Esophagus squamous epithelium (tissue), 5 donors: ENCODE data around the gene LY86. TPM values are rescaled to one million over a fixed set of nuclear protein-coding genes. Genes with fewer than 3 reads are reported as not detected.
A peak's percentile ranks its signal among the peaks of the same experiment; 100 is the strongest.

Experiments
- DNase-seq: peaks from one replicate; lab custom pipeline; 2025; lab: John Stamatoyannopoulos, UW
- H3K27ac ChIP-seq, 4 donors: fragments of 200-600 bp; sonication (generic); one replicate each; pipeline ENCODE4 v1.5.1; 2016 to 2019; ENCODE audit warnings: mild to moderate bottlenecking in 1 of 4
- H3K27me3 ChIP-seq, 4 donors: fragments of 200-600 bp; sonication (generic); 1 replicate in 3 of 4; 2 replicates in 1 of 4; pipeline versions ENCODE4 v1.5.1 to v1.6.0; 2017 to 2021; ENCODE audit warnings: antibody characterized with exemption in 1 of 4
- H3K36me3 ChIP-seq, 3 donors: fragments of 200-600 bp; sonication (generic); one replicate each; pipeline ENCODE4 v1.5.1; 2016 to 2019
- H3K4me1 ChIP-seq, 3 donors: fragments of 200-600 bp; sonication (generic); one replicate each; pipeline ENCODE4 v1.5.1; 2017 to 2019
- H3K4me3 ChIP-seq, 4 donors: fragments of 200-600 bp; sonication (generic); 1 replicate in 3 of 4; 2 replicates in 1 of 4; pipeline ENCODE4 v1.5.1; 2016 to 2019; ENCODE audit warnings: mild to moderate bottlenecking in 2 of 4, moderate library complexity in 1 of 4
- H3K9me3 ChIP-seq, 3 donors: fragments of 200-600 bp; sonication (generic); one replicate each; pipeline ENCODE4 v1.5.1; 2016 to 2019
- CTCF ChIP-seq, 6 experiments: fragments of 450-650 bp in 4 of 6; fragments of 200-600 bp in 2 of 6; sonication (generic) in 2 of 6; IDR thresholded peaks; one replicate each; pipeline ENCODE4 v1.5.1; 2016 to 2019; ENCODE audit warnings: antibody characterized with exemption in 6 of 6, mild to moderate bottlenecking in 4 of 6, moderate library complexity in 4 of 6
- POLR2A ChIP-seq, 4 donors: fragments of 450-650 bp; IDR thresholded peaks; one replicate each; pipeline ENCODE4 v1.6.1; 2017; ENCODE audit warnings: antibody characterized with exemption in 4 of 4, mild to moderate bottlenecking in 4 of 4, moderate library complexity in 3 of 4
- WGBS, 2 donors: methylation state at CpG; one replicate each; pipeline ENCODE4 v1.1.5; 2018; 5-methylcytosine and 5-hydroxymethylcytosine counted together
- intact Hi-C: fragments of 100-400 bp; cut with DNase I; formaldehyde crosslinking; loops from one replicate; pipeline ENCODE4 v1.15.0; 2022
- total RNA-seq, 4 donors: library from RNA; depleted of rRNA; stranded (reverse); fragments of >200 nt; gene quantifications; one replicate each; pipeline ENCODE4 v1.1.0, GENCODE V29; 2016
- donor health status: DM: yes; HTN: yes; CAD: no.

LY86 gene
- total RNA-seq, 4 donors from 2014 or later: 2.3 TPM; not detected in 2

GRCh38 chr6:6688283-6688682 is 99.8 kb downstream of the LY86 start:
- WGBS, 2 donors: 30% methylated on average over 1 of the region's 1 CpG; no CpG with 5 or more reads in 1 of the 2 donors
- H3K27ac ChIP-seq: peak overlapping the region; percentile 77 to 88 (median 88)
- no peaks in the 10 kb centered on the region for H3K27me3 ChIP-seq
- TF ChIP-seq CTCF (IDR thresholded peaks at IDR 0.05): no peak
- H3K36me3 ChIP-seq: no peaks in the 10 kb centered on the region
- H3K9me3 ChIP-seq: peaks cover 0 to 4% (median 3%) of the 10 kb centered on the region in 3 donors
- intact Hi-C loops: loop anchor here (10.0 kb wide), 1 partner anchor 557 kb away; no protein-coding TSS in a partner anchor
- no peak for DNase-seq
- no peak overlapping the region for H3K4me3 ChIP-seq
- H3K4me1 ChIP-seq: peaks cover 30 to 52% (median 45%) of the 10 kb centered on the region in 3 donors

- H3K4me1 ChIP-seq: peaks cover 31 to 54% (median 45%) of the 10 kb centered on the region in 3 donors
- no peak for DNase-seq
Observed at GRCh38 chr6:6688951-6689350, 100.4 kb downstream of the LY86 start.

DNA sequence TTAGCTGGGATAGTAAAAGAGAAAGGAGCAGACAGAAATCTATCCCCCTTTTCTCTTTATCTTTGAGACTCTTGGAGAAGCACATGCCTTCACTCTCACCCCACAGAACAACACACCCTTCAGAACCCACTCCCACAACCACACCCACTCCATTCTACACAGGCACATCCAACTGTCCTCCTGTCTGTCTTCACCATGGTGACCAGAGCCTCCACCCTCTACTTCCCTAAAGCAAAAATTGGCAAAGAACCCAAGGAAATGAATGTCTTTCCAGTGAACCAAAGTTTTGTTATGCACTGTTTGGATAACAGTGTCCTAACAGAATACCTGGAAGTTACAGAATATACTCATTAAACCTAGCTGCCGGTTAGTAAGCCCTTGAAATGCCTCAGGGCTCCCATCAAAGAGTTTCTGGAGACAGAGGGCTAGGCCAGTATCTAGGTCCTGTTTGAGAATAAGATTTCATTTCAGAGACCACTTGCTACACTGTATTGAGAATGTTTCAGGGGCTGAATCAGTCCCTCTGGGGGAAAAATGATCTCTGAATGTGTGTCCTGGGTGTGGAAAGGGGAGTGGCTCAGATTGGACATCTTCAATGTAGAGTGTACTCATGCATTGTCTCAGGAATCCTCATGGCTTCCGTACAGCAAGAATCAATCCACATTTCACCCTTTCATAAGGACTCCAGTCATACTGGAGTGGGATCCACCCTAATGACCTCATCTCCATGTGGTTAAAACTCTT is 101.1 kb downstream of the LY86 start:
- WGBS, 2 donors: 27 to 35% methylated on average over 2 of the region's 2 CpGs
- no peak overlapping the region for H3K4me3 ChIP-seq
- H3K4me1 ChIP-seq: peaks cover 37 to 61% (median 49%) of the 10 kb centered on the region in 3 donors
- TF ChIP-seq CTCF (IDR thresholded peaks at IDR 0.05): no peak
- TF ChIP-seq POLR2A (IDR thresholded peaks at IDR 0.05): no peak
- no peaks in the 10 kb centered on the region for H3K27me3 ChIP-seq
- H3K36me3 ChIP-seq: no peaks in the 10 kb centered on the region
- H3K9me3 ChIP-seq: peaks cover 0 to 4% (median 3%) of the 10 kb centered on the region in 3 donors
- peak overlapping the region; percentile 76 to 88 (median 88) for H3K27ac ChIP-seq
- intact Hi-C loops: loop anchor here (10.0 kb wide), 1 partner anchor 555 kb away; no protein-coding TSS in a partner anchor
- no peak for DNase-seq

More at GRCh38 chr6:6688951-6689350, 100.4 kb downstream of the LY86 start:
- intact Hi-C loops: loop anchor here (10.0 kb wide), 1 partner anchor 556 kb away; no protein-coding TSS in a partner anchor
- H3K9me3 ChIP-seq: peaks cover 0 to 4% (median 3%) of the 10 kb centered on the region in 3 donors
- H3K27ac ChIP-seq: peak overlapping the region; percentile 76 to 88 (median 88)
- H3K4me3 ChIP-seq: no peak overlapping the region
- 12 to 38% methylated on average over 1 of the region's 1 CpG for WGBS, 2 donors
- no peaks in the 10 kb centered on the region for H3K27me3 ChIP-seq
- H3K36me3 ChIP-seq: no peaks in the 10 kb centered on the region
- TF ChIP-seq CTCF (IDR thresholded peaks at IDR 0.05) (no peak), POLR2A (IDR thresholded peaks at IDR 0.05) (no peak)

DNA sequence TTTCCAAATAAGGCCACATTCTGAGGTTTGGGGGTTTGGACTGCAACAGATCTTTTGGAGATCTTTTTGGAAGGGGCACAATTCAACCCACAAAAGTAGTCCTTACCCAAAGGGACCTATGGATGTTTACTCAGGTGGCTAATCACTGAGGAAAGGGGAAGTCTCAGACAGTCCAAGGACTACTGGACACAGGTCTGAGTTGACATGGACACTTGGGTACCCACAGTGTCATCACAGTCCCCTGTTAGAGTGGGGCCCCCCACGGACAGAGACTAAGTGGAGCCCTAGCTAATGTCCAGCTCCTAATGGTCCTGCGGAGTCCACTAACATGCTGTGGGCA is 101.6 kb downstream of the LY86 start:
- WGBS, 2 donors: 100% methylated on average over 1 of the region's 2 CpGs; no CpG with 5 or more reads in 1 of the 2 donors
- Histone ChIP-seq H3K36me3 (no peaks in the 10 kb centered on the region), H3K9me3 (peaks cover 0 to 4% (median 3%) of the 10 kb centered on the region in 3 donors), H3K4me1 (peaks cover 43 to 66% (median 54%) of the 10 kb centered on the region in 3 donors), H3K27me3 (no peaks in the 10 kb centered on the region), H3K27ac (peak overlapping the region; percentile 76 to 88 (median 88)), H3K4me3 (no peak overlapping the region)
- DNase-seq: no peak
- TF ChIP-seq CTCF (IDR thresholded peaks at IDR 0.05): no peak
- no peak for TF ChIP-seq POLR2A (IDR thresholded peaks at IDR 0.05)
- intact Hi-C loops: no loop called here

- no peak for DNase-seq
- WGBS, 2 donors: 16 to 17% methylated on average over 4 to 6 of the region's 6 CpGs
Observed at GRCh38 chr6:6694368-6694780, 105.9 kb downstream of the LY86 start.

More at GRCh38 chr6:6694368-6694780, 105.9 kb downstream of the LY86 start:
- Histone ChIP-seq H3K9me3 (peaks cover 0 to 4% (median 3%) of the 10 kb centered on the region in 3 donors), H3K4me1 (peaks cover 40 to 67% (median 56%) of the 10 kb centered on the region in 3 donors), H3K27me3 (no peaks in the 10 kb centered on the region), H3K27ac (peak overlapping the region; percentile 91 to 93 (median 92)), H3K36me3 (no peaks in the 10 kb centered on the region), H3K4me3 (peak overlapping the region in 1 of 4 donors; percentile 45)
- intact Hi-C loops: no loop called here
- no peak for TF ChIP-seq POLR2A (IDR thresholded peaks at IDR 0.05)
- peak in 4 of 6 experiments; percentile 30 to 66 (median 49) for TF ChIP-seq CTCF (IDR thresholded peaks at IDR 0.05)
